AG04449 (cell line): ENCODE measurements around the gene CTNNA2.

Experiments
- CTCF ChIA-PET: fragments of 350-600 bp; formaldehyde crosslinking; extraction: SDS; loops from one replicate; lab custom pipeline; 2021; ENCODE audit warnings: antibody characterized with exemption; lab: Yijun Ruan, JAX
- POLR2A ChIA-PET: fragments of 400-600, 350-600 bp; formaldehyde crosslinking; extraction: SDS; loops from one replicate; lab custom pipeline; 2020; ENCODE audit warnings: antibody characterized with exemption, inconsistent platforms; lab: Yijun Ruan, JAX
- DNase-seq: peaks from one replicate; pipeline ENCODE4 v3.0.0-alpha.2; 2010; ENCODE audit warnings: low read depth, low spot score
- H3K4me3 ChIP-seq: 2 replicates; pipeline ENCODE4 v1.5.1; 2011; ENCODE audit warnings: low read depth, mild to moderate bottlenecking, control low read depth, low read length
- CTCF ChIP-seq: IDR thresholded peaks from one replicate; pipeline ENCODE4 v1.5.1; 2011; ENCODE audit warnings: mild to moderate bottlenecking, moderate library complexity, low read length, control low read depth, inconsistent platforms; ENCODE audit not compliant: insufficient read depth; ENCODE audit errors: missing control alignments

CTNNA2 gene

GRCh38 chr2:80549901-80550300, 1037.0 kb downstream of the CTNNA2 start:
- no peak overlapping the region for H3K4me3 ChIP-seq
- DNase-seq: no peak
- CTCF ChIA-PET: no interaction called here
- TF ChIP-seq CTCF: no peak
- POLR2A ChIA-PET: no interaction called here

GRCh38 chr2:80560326-80560725, 1047.5 kb downstream of the CTNNA2 start:
- H3K4me3 ChIP-seq: no peak overlapping the region
- ChIA-PET CTCF (no interaction called here), POLR2A (no interaction called here)
- DNase-seq: no peak
- no peak for TF ChIP-seq CTCF

- no peak for DNase-seq
- TF ChIP-seq CTCF: no peak
- ChIA-PET POLR2A (no interaction called here), CTCF (no interaction called here)
- no peak overlapping the region for H3K4me3 ChIP-seq
Measured at GRCh38 chr2:80568011-80568410, 1055.2 kb downstream of the CTNNA2 start.

GRCh38 chr2:80573167-80573566, 1060.3 kb downstream of the CTNNA2 start:
- ChIA-PET CTCF (no interaction called here), POLR2A (no interaction called here)
- no peak for DNase-seq
- H3K4me3 ChIP-seq: no peak overlapping the region
- no peak for TF ChIP-seq CTCF

- ChIA-PET CTCF (no interaction called here), POLR2A (no interaction called here)
- no peak for TF ChIP-seq CTCF
- no peak overlapping the region for H3K4me3 ChIP-seq
- no peak for DNase-seq
Measured at GRCh38 chr2:80573950-80574349, 1061.1 kb downstream of the CTNNA2 start.

- ChIA-PET CTCF (no interaction called here), POLR2A (interaction anchor here (0.6 kb wide), 1 partner anchor 33 kb away, joined by 3 read pairs; no protein-coding TSS in a partner anchor)
- no peak for DNase-seq
- no peak overlapping the region for H3K4me3 ChIP-seq
- TF ChIP-seq CTCF: no peak
Measured at GRCh38 chr2:80579756-80580155, 1066.9 kb downstream of the CTNNA2 start.
